H1 (cell line): Measurements from ENCODE around the gene BLCAP. TPM values are rescaled to one million over a fixed set of nuclear protein-coding genes. Genes with fewer than 3 reads are reported as not detected.
A peak's percentile ranks its signal among the peaks of the same experiment; 100 is the strongest.

Experiments
- CTCF ChIA-PET: fragments of 300-600 bp; sonication (Branson Sonifier 250); formaldehyde crosslinking; loops from one replicate; lab custom pipeline; 2021; ENCODE audit not compliant: partially characterized antibody; lab: Charles Lee
- POLR2A ChIA-PET: fragments of 300-600 bp; sonication (Branson Sonifier 250); formaldehyde crosslinking; loops from one replicate; lab custom pipeline; 2021; ENCODE audit warnings: inconsistent platforms; ENCODE audit not compliant: partially characterized antibody; lab: Charles Lee
- DNase-seq, 2 experiments: peaks; one replicate each; pipeline versions ENCODE4 v3.0.0 to v3.0.0-alpha.2; 2010 to 2022; ENCODE audit warnings: low spot score in 2 of 2, low read depth in 1 of 2, mixed read lengths in 1 of 2
- FAIRE-seq: peaks from 2 replicates; lab custom pipeline; 2011; peaks lifted over from hg19 to GRCh38; lab: Jason Lieb, UNC
- H2AFZ ChIP-seq: 2 replicates; pipeline ENCODE4 v1.8.1; 2012; ENCODE audit warnings: low read length, inconsistent platforms
- H2AK5ac ChIP-seq: 2 replicates; pipeline ENCODE4 v1.6.1; 2013; ENCODE audit warnings: low read depth, low read length
- H2BK120ac ChIP-seq: replicated peaks from 2 replicates; pipeline ENCODE3; 2013; ENCODE audit warnings: low read depth, low read length, inconsistent platforms
- H2BK12ac ChIP-seq: 2 replicates; pipeline ENCODE4 v1.6.1; 2013; ENCODE audit warnings: low read depth, low read length
- H2BK15ac ChIP-seq: 2 replicates; pipeline ENCODE4 v1.6.1; 2013; ENCODE audit warnings: low read length
- H2BK20ac ChIP-seq: 2 replicates; pipeline ENCODE4 v1.6.1; 2013; ENCODE audit warnings: low read length
- H2BK5ac ChIP-seq: 2 replicates; pipeline ENCODE4 v1.6.1; 2013; ENCODE audit warnings: low read depth, low read length
- H3K14ac ChIP-seq: 2 replicates; pipeline ENCODE4 v1.6.1; 2013; ENCODE audit warnings: inconsistent platforms; ENCODE audit not compliant: insufficient read length
- H3K18ac ChIP-seq: 2 replicates; pipeline ENCODE4 v1.6.1; 2013; ENCODE audit warnings: low read length; ENCODE audit errors: extremely low read depth
- H3K23ac ChIP-seq: 2 replicates; pipeline ENCODE4 v1.6.1; 2013; ENCODE audit warnings: inconsistent platforms; ENCODE audit not compliant: insufficient read length
- H3K23me2 ChIP-seq: 2 replicates; pipeline ENCODE4 v1.6.1; 2013; ENCODE audit warnings: low read depth, low read length
- H3K27ac ChIP-seq: 2 replicates; pipeline ENCODE4 v1.6.1; 2011; ENCODE audit warnings: low read depth, low read length, inconsistent platforms
- H3K27me3 ChIP-seq, 4 experiments: replicated peaks in 1 of 4; 1 replicate in 1 of 4; 2 replicates in 3 of 4; pipeline versions ENCODE4 v1.6.1 to v1.8.1; 2011 to 2013; ENCODE audit warnings: low read length in 3 of 4, mild to moderate bottlenecking in 3 of 4, inconsistent platforms in 2 of 4, mixed read lengths in 2 of 4, moderate library complexity in 1 of 4; ENCODE audit not compliant: control insufficient read depth in 3 of 4, insufficient read depth in 3 of 4; ENCODE audit errors: extremely low read depth in 1 of 4
- H3K36me3 ChIP-seq, 4 experiments: 2 replicates each; pipeline versions ENCODE4 v1.6.1 to v1.8.1; 2011 to 2013; ENCODE audit warnings: mild to moderate bottlenecking in 4 of 4, low read length in 3 of 4, moderate library complexity in 2 of 4, control low read depth in 1 of 4, inconsistent platforms in 1 of 4; ENCODE audit not compliant: insufficient read depth in 4 of 4, control insufficient read depth in 2 of 4
- H3K4ac ChIP-seq: replicated peaks from 2 replicates; pipeline ENCODE3; 2013; ENCODE audit warnings: low read length, low read depth, mixed read lengths, inconsistent platforms; ENCODE audit not compliant: insufficient read length
- H3K4me1 ChIP-seq, 4 experiments: replicated peaks in 1 of 4; 1 replicate in 1 of 4; 2 replicates in 3 of 4; pipeline versions ENCODE4 v1.6.1 to v1.8.1; 2011 to 2013; ENCODE audit warnings: low read length in 3 of 4, inconsistent platforms in 2 of 4, mixed read lengths in 1 of 4; ENCODE audit not compliant: insufficient read depth in 4 of 4, control insufficient read depth in 3 of 4
- H3K4me2 ChIP-seq, 2 experiments: 2 replicates each; pipeline versions ENCODE4 v1.6.1 to v1.8.1; 2011 to 2013; ENCODE audit warnings: low read depth in 2 of 2, low read length in 2 of 2, control low read depth in 1 of 2, inconsistent platforms in 1 of 2, mild to moderate bottlenecking in 1 of 2; ENCODE audit not compliant: insufficient read depth in 1 of 2
- H3K4me3 ChIP-seq, 4 experiments: fragments of 200-600, 300-600 bp in 1 of 4; sonication (generic), shearing (Covaris generic), sonication (Bioruptor Twin) in 1 of 4; 2 replicates each; pipeline versions ENCODE4 v1.5.1 to v1.8.1; 2011 to 2016; ENCODE audit warnings: low read length in 4 of 4, low read depth in 3 of 4, control low read depth in 2 of 4, inconsistent platforms in 2 of 4, mild to moderate bottlenecking in 2 of 4, mixed read lengths in 1 of 4, moderate library complexity in 1 of 4; ENCODE audit not compliant: insufficient read depth in 2 of 4; ENCODE audit errors: extremely low read depth in 1 of 4
- H3K56ac ChIP-seq: replicated peaks from 2 replicates; pipeline ENCODE3; 2013; ENCODE audit warnings: low read depth, mild to moderate bottlenecking, mixed read lengths, low read length, inconsistent platforms; ENCODE audit not compliant: insufficient read length
- H3K79me1 ChIP-seq: 2 replicates; pipeline ENCODE4 v1.6.1; 2013; ENCODE audit warnings: low read depth, low read length, control low read depth
- H3K79me2 ChIP-seq, 2 experiments: 2 replicates each; pipeline versions ENCODE4 v1.6.1 to v1.8.1; 2012 to 2013; ENCODE audit warnings: low read length in 2 of 2, mild to moderate bottlenecking in 2 of 2, inconsistent platforms in 1 of 2; ENCODE audit not compliant: insufficient read depth in 2 of 2, control insufficient read depth in 1 of 2
- H3K9ac ChIP-seq, 4 experiments: replicated peaks in 1 of 4; 1 replicate in 1 of 4; 2 replicates in 3 of 4; pipeline versions ENCODE4 v1.6.1 to v1.8.1; 2011 to 2013; ENCODE audit warnings: low read depth in 3 of 4, low read length in 3 of 4, control low read depth in 2 of 4, mild to moderate bottlenecking in 2 of 4, moderate library complexity in 2 of 4, inconsistent platforms in 1 of 4; ENCODE audit errors: extremely low read depth in 1 of 4
- H3K9me3 ChIP-seq, 2 experiments: 2 replicates each; pipeline versions ENCODE4 v1.6.1 to v1.8.1; 2012 to 2013; ENCODE audit warnings: mild to moderate bottlenecking in 2 of 2, moderate library complexity in 2 of 2, control low read depth in 1 of 2, inconsistent platforms in 1 of 2, low read depth in 1 of 2, low read length in 1 of 2, mixed read lengths in 1 of 2; ENCODE audit not compliant: insufficient read depth in 2 of 2
- H4K20me1 ChIP-seq, 2 experiments: replicated peaks in 1 of 2; 2 replicates each; pipeline versions ENCODE3 to v1.8.1; 2011 to 2013; ENCODE audit warnings: inconsistent platforms in 2 of 2, low read length in 2 of 2, mild to moderate bottlenecking in 1 of 2; ENCODE audit not compliant: insufficient read depth in 2 of 2, control insufficient read depth in 1 of 2
- H4K5ac ChIP-seq: 2 replicates; pipeline ENCODE4 v1.6.1; 2013; ENCODE audit warnings: low read length, low read depth, mixed read lengths, inconsistent platforms; ENCODE audit not compliant: insufficient read length
- H4K8ac ChIP-seq: 2 replicates; pipeline ENCODE4 v1.8.0; 2013; ENCODE audit warnings: mild to moderate bottlenecking, moderate library complexity, low read length, inconsistent platforms; ENCODE audit not compliant: insufficient read depth; ENCODE audit errors: extremely low read depth
- H4K91ac ChIP-seq: replicated peaks from 2 replicates; pipeline ENCODE3; 2013; ENCODE audit warnings: low read length, mixed read lengths, inconsistent platforms; ENCODE audit not compliant: insufficient read length
- GABPA ChIP-seq: IDR thresholded peaks from 2 replicates; pipeline ENCODE4 v1.6.1; 2011; ENCODE audit warnings: mild to moderate bottlenecking, low read length, moderate library complexity, borderline replicate concordance; ENCODE audit not compliant: insufficient read depth
- PHF8 ChIP-seq: fragments of 200-600 bp; sonication (generic); conservative IDR thresholded peaks from 2 replicates; pipeline ENCODE4 v1.7.1; 2012; ENCODE audit warnings: low read depth, mild to moderate bottlenecking, inconsistent platforms, low read length, moderate library complexity
- YY1 ChIP-seq: IDR thresholded peaks from 2 replicates; pipeline ENCODE4 v1.6.1; 2011; ENCODE audit warnings: low read depth, mild to moderate bottlenecking, low read length
- WGBS, 2 experiments: shearing (Covaris generic) in 1 of 2; methylation state at CpG; one replicate each; pipeline versions ENCODE4 v1.1.6 to v1.1.7; 2013 to 2015; ENCODE audit warnings: low lambda C conversion rate in 2 of 2, mixed read lengths in 2 of 2, inconsistent platforms in 1 of 2, low coverage in 1 of 2, missing lambda C conversion rate in 1 of 2; ENCODE audit not compliant: insufficient replicate concordance in 2 of 2, insufficient coverage in 1 of 2, insufficient read length in 1 of 2; ENCODE audit errors: extremely low coverage in 1 of 2, missing lambda C conversion rate in 1 of 2; 5-methylcytosine and 5-hydroxymethylcytosine counted together
- polyA plus RNA-seq, 7 experiments: library from polyadenylated mRNA; depleted of rRNA in 3 of 7; stranded (reverse) in 5 of 7; unstranded in 2 of 7; fragments of >200 nt in 5 of 7; fragments of 200-250 nt in 2 of 7; gene quantifications; 1 replicate in 5 of 7; 2 replicates in 1 of 7; 4 replicates in 1 of 7; pipeline versions ENCODE4 v1.2.1 to v1.2.3, GENCODE V29; 2011 to 2013; ENCODE audit warnings: missing spikeins in 2 of 7, mixed read lengths in 2 of 7
- total RNA-seq: library from RNA; stranded (reverse); fragmentation: NEBNext Ultra II Directional; extraction: Animal tissue kit (Norgen Biotek cat#: 25700); gene quantifications from 2 replicates; pipeline ENCODE4 v1.2.1, GENCODE V29; 2021

The BLCAP gene
- total and polyA plus RNA-seq, 2 of the 8 experiments (the other 6 are each of a cell fraction or from before 2014, with no cell fraction given) = 60.3 to 72.2 TPM

GRCh38 chr20:37560629-37561028 lies 33.0 kb upstream of the BLCAP start:
- no peaks in the 10 kb centered on the region for H4K20me1 ChIP-seq
- H3K14ac ChIP-seq = no peak overlapping the region
- H2BK120ac ChIP-seq = no peak overlapping the region
- H2AFZ ChIP-seq = no peak overlapping the region
- H3K4me2 ChIP-seq = no peak overlapping the region
- no peaks in the 10 kb centered on the region; the same call in 1 of the 2 replicates for H3K23me2 ChIP-seq
- H3K4ac ChIP-seq = no peak overlapping the region
- WGBS, 2 experiments = 88% methylated on average over 4 of the region's 4 CpGs; no CpG with 5 or more reads in 1 of the 2 experiments
- no peaks in the 10 kb centered on the region for H3K9me3 ChIP-seq
- no peak overlapping the region for H2AK5ac ChIP-seq
- H3K4me3 ChIP-seq = no peak overlapping the region
- no peak overlapping the region for H3K9ac ChIP-seq
- no peak overlapping the region for H2BK20ac ChIP-seq
- H2BK12ac ChIP-seq = no peak overlapping the region
- H2BK15ac ChIP-seq = no peak overlapping the region
- FAIRE-seq = no peak
- no peak overlapping the region for H3K56ac ChIP-seq
- no peak overlapping the region for H4K5ac ChIP-seq
- no peak overlapping the region for H4K91ac ChIP-seq
- no peaks in the 10 kb centered on the region for H3K36me3 ChIP-seq
- no peak overlapping the region for H4K8ac ChIP-seq
- no peak for DNase-seq
- no peaks in the 10 kb centered on the region for H3K79me1 ChIP-seq
- CTCF ChIA-PET = interaction anchor here (1.5 kb wide), 1 partner anchor 337 kb away, joined by 3 read pairs; no protein-coding TSS in a partner anchor
- TF ChIP-seq PHF8 = no peak
- no peak for TF ChIP-seq GABPA
- peak; percentile 29; the same call in 1 of the 2 replicates for TF ChIP-seq YY1
- TF ChIP-seq, all 59 proteins: peak for 1
- peaks cover 0 to 13% (median 5%) of the 10 kb centered on the region in 4 experiments; a peak in 5 of 7 replicates for H3K27me3 ChIP-seq
- H3K23ac ChIP-seq = no peak overlapping the region
- peaks cover 0 to 2% (median 0%) of the 10 kb centered on the region in 4 experiments; a peak in 1 of 7 replicates for H3K4me1 ChIP-seq
- H3K27ac ChIP-seq = no peak overlapping the region
- H2BK5ac ChIP-seq = no peak overlapping the region
- no peaks in the 10 kb centered on the region for H3K79me2 ChIP-seq
- H3K18ac ChIP-seq = no peak overlapping the region
- POLR2A ChIA-PET = no interaction called here
